Measurements from ENCODE around the gene NEMP2.
"Not testable (repeated sequence)": the region's sequence is repeated elsewhere in the genome, so short reads cannot be mapped to it uniquely, and the experiment has no call there.

The NEMP2 gene

GRCh38 chr2:190519975-190520767 is 14.4 kb downstream of the NEMP2 start:
- no peak for DNase-seq

- DNase-seq: no peak
Measured at GRCh38 chr2:190517468-190517867, 17.1 kb downstream of the NEMP2 start.

- no peak for DNase-seq
Measured at GRCh38 chr2:190515687-190516086, 18.8 kb downstream of the NEMP2 start.

DNA sequence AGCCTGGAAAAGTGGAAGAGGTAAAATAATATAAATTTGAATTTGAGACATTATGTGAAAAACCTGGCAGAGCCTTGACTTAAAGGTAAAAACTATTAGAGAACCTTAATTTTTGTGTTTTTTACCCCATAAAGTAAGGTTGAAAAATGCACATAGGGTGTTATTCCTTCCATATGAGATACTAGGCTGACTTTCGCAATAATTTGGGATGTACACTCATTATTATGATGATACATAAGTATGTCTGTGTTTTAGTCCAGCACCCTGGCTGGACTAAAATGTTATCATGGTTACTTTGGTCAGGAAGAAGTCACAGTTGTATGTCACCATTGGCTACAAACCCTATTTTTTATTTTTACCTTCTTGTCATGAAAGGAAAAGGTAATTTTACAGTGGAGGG is 19.8 kb downstream of the NEMP2 start:
- DNase-seq: no peak

- DNase-seq: no peak
Measured at GRCh38 chr2:190513877-190514276, 20.6 kb downstream of the NEMP2 start.

GRCh38 chr2:190512539-190513095 is 21.9 kb downstream of the NEMP2 start:
- DNase-seq: no peak

GRCh38 chr2:190511104-190511503 is 23.4 kb downstream of the NEMP2 start:
- DNase-seq: peak; percentile 18

DNA sequence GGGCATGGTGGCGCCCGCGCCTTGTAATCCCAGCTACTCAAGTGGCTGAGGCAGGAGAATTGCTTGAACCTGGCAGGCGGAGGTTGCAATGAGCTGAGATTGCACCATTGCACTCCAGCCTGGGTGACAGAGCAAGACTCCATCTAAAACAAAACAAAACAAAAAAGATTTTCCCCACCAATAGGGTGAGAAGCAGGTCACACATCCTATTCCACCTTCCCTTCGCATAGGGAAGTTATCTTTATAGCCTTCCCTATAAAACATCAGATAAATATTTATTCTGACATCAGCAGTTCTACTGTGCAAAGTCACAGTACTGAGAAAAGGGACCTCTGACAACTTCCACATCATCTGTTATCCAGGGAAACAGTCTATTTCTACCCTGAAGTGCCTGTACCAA is 24.6 kb downstream of the NEMP2 start:
- DNase-seq: not testable (repeated sequence)

- peak; percentile 20 for DNase-seq
Measured at GRCh38 chr2:190507135-190507534, 27.4 kb downstream of the NEMP2 start.

GRCh38 chr2:190506666-190507065 is 27.9 kb downstream of the NEMP2 start:
- DNase-seq: peak; percentile 15

- DNase-seq: no peak
Measured at GRCh38 chr2:190505696-190506095, 28.8 kb downstream of the NEMP2 start.

DNA sequence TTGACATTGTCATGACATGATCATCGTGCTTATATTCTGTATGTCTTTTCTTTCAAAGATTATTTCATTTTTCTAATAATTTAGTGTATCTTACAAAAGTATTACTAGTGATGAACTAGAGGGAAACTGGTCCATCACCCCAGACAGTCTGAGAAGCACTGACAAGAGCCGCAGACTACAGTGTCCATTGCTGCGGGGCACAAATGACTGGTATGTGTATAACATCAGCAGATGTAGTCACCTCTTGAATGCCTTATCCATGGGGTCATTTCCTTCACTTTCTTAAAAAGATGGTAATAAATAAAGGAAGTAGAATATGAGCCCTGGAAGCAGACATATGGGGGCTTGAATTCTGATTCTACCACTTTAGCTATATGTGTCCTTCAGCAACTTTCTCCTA is 29.6 kb downstream of the NEMP2 start:
- DNase-seq: no peak

DNA sequence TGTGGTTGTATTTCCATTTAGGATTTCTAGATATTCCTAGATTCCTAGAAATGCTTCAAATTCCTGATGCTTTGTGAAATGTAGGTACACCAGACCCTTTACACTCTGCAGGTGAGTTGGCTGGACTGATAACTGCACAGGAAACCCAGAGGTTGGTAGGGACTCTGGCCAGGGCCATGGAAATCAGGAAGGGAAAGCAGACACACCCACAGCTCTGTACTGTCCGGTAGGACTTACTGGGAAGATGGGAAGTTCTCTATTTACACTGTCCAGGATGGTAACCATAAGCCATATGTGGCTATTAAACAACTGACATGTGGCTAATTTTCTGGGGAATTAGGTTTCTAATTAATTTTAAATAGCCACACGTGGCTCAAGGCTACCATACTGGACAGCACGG is 31.4 kb downstream of the NEMP2 start:
- no peak for DNase-seq

DNA sequence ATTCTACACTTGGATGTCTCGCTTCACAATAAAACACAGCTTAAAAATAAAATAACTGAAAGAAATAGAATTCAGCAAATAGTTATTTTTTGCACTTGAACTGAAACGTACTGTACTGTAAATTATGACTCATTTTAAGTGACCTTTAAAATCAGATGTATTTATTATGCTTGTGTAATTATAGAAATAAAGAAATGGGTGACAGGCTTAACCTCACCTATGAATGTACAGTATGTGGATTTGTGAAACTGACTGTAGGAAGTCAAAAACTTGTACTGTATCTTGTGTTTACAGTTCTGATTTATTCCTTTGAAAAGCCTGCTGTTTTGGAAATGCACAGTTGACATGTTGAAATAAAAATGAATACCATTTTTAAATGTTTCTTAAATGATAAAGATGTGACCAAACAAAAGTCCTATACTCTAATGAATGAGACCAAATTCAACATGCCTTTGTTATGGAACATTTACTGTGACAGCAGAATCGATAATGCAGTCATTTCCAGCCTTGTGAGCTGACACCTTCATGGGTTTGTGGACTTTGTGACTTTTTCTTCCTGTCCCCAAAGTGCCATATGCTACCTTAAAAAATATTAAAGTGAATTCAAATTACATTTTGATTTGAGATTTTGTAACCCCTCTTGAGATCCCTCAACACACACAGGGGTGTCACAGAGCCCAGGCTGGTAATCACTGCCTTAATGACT is 32.7 kb downstream of the NEMP2 start:
- no peak for DNase-seq

DNA sequence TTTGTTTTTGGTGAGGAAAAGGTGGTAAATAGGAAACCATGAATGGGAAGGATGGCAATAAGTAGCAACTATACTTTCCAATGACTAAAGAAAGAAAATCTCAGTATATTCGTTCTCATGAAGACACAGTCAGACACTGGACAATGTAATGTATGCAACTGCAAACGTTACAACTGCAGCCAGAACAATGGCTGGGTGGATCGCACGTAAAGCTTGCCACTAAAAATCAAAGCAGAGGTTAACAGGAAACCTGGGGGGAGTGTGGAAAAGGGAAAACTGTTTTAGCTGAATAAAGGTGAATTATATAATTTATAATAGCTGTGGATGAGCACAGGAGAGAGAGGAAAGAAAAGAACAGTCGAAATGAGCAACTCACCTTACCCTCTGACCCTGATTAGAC is 33.3 kb downstream of the NEMP2 start:
- DNase-seq: no peak

DNA sequence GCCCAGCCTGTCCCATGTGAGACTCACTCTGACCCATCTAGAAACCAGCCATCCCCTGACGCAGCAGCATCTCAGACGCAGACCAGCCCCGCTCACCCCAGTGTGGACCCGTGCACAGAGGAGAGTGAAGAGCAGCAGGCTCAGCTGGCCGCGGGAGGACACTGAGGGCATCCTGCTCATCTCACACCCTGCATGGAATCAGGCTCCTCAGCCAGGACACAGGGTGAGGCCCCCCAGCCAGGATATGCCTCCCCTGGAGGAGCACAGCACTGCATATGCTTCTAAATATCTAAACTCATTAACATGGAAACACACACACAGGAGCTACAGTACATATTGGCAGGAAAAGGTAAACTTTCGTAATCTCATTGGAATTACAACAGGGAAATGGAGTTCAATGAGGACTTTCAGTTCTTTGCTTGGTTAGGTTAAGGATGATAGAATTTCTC is 34.4 kb downstream of the NEMP2 start:
- DNase-seq: no peak

DNA sequence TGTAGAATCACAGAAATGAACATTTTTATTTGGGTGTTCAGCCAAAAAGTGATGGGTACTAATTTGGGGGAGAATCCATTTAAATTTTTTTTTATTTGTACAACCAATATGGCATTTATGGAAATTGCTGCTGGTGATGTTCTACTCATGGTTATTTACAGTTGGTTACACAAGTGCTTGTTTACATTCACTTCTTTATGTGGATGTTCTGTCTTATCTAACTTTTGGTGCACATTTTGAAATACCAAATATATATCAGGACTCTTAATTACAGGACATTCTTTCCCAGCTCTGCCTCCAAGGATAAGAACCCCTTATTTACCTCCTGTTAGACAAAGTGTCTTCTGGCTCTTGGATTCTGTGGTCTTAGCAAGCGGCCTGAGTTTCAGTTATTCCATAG is 35.2 kb downstream of the NEMP2 start:
- DNase-seq: no peak

- DNase-seq: no peak
Measured at GRCh38 chr2:190497428-190497827, 37.1 kb downstream of the NEMP2 start.

- not testable (repeated sequence) for DNase-seq
Measured at GRCh38 chr2:190494600-190495227, 39.8 kb downstream of the NEMP2 start.

GRCh38 chr2:190493095-190493494 is 41.4 kb downstream of the NEMP2 start:
- DNase-seq: no peak

DNA sequence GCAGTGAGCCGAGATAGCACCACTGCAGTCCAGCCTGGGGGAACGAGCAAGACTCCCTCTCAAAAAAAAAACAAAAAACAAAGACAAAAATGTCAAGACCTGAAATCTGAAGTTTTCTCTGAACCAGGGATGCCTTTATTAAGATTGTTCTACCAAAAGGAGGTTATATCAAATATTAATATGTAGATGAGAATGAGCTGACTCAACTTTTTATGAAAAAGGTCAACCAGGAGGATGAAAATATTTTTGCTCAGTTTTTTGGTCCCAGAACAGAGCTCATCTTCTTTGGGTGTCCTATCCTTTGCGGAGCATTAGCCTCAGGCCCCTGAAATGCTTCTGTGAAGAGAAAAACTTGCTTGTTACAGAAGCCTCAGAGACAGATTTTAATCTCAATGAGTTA is 44.0 kb downstream of the NEMP2 start:
- no peak for DNase-seq

GRCh38 chr2:190489475-190489874 is 45.0 kb downstream of the NEMP2 start:
- no peak for DNase-seq

DNA sequence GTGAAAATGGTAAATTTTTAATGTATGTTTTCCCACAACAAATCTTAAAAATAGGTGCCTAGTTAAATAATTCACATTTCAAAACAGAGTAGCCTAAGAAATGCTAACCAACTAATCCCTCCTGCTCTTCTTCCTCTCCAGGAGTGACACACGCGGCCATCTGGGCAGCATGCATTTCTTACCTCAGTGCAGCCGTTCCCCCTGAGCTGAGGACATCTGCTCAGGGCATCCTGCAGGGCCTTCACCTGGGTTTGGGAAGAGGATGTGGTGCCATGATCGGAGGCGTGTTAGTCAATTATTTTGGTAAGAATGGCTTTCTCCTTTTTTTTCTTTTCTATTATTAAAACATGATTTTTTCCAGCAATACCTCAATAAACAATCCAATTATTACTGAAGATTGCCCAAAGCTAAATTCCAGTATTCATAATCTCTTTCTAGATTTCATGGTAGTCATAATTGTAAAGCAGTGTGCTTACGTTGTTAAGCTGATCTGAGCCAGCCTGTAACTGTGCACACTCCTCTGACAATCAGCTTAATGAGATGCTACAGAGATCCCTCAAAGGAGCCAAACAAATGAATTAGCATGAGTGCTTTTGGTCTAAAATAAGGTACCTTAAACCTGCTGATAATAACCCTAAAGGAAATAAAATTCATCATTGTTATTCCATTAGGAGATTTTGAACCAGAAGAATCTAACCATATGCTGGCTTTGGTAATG is 45.8 kb downstream of the NEMP2 start:
- no peak for DNase-seq
